Neural crest cell (in vitro differentiated cells): ENCODE measurements around the gene ERC1. TPM values are rescaled to one million over a fixed set of nuclear protein-coding genes. Genes with fewer than 3 reads are reported as not detected.

Source experiments
- DNase-seq: peaks from one replicate; pipeline ENCODE4 v3.0.0; 2021; ENCODE audit warnings: low read depth, mixed read lengths, low spot score
- H3K27ac Mint-ChIP-seq: one replicate; pipeline ENCODE4 v1.8.0; 2021; ENCODE audit warnings: mild to moderate bottlenecking, mixed read lengths; ENCODE audit not compliant: unreplicated experiment
- H3K27me3 Mint-ChIP-seq: 2 replicates; pipeline ENCODE4 v1.8.0; 2021; ENCODE audit warnings: low read depth, mild to moderate bottlenecking, mixed read lengths
- H3K36me3 Mint-ChIP-seq: 2 replicates; pipeline ENCODE4 v1.8.0; 2021; ENCODE audit warnings: low read depth, mild to moderate bottlenecking, mixed read lengths
- H3K4me1 Mint-ChIP-seq: 2 replicates; pipeline ENCODE4 v1.8.0; 2021; ENCODE audit warnings: mixed read lengths
- H3K4me3 Mint-ChIP-seq: one replicate; pipeline ENCODE4 v1.8.0; 2021; ENCODE audit warnings: mild to moderate bottlenecking, mixed read lengths
- H3K9me3 Mint-ChIP-seq: 2 replicates; pipeline ENCODE4 v1.8.0; 2021; ENCODE audit warnings: mixed read lengths
- CTCF ChIP-seq: fragments of 200-600 bp; sonication (generic); conservative IDR thresholded peaks from 2 replicates; pipeline ENCODE4 v1.5.0; 2021; ENCODE audit warnings: antibody characterized with exemption, mild to moderate bottlenecking
- total RNA-seq: library from RNA; stranded (reverse); gene quantifications from 2 replicates; pipeline ENCODE4 v1.2.1, GENCODE V29; 2021

Gene ERC1
- total RNA-seq, 1 donor from 2014 or later: 38.9 TPM

- H3K9me3 Mint-ChIP-seq: no peaks in the 10 kb centered on the region
- no peak overlapping the region for H3K4me3 Mint-ChIP-seq
- H3K4me1 Mint-ChIP-seq: peaks cover 4% of the 10 kb centered on the region
- no peaks in the 10 kb centered on the region for H3K27me3 Mint-ChIP-seq
- H3K36me3 Mint-ChIP-seq: no peaks in the 10 kb centered on the region
- no peak overlapping the region for H3K27ac Mint-ChIP-seq
- no peak for DNase-seq
- TF ChIP-seq CTCF: no peak
Observed at GRCh38 chr12:1216560-1216959, 225.5 kb downstream of the ERC1 start.

GRCh38 chr12:1217191-1217949 is 226.3 kb downstream of the ERC1 start:
- no peak for DNase-seq
- no peak for TF ChIP-seq CTCF
- H3K4me1 Mint-ChIP-seq: peaks cover under 1% of the 10 kb centered on the region
- H3K27ac Mint-ChIP-seq: no peak overlapping the region
- H3K4me3 Mint-ChIP-seq: no peak overlapping the region
- H3K27me3 Mint-ChIP-seq: no peaks in the 10 kb centered on the region
- no peaks in the 10 kb centered on the region for H3K36me3 Mint-ChIP-seq
- no peaks in the 10 kb centered on the region for H3K9me3 Mint-ChIP-seq

- no peak for TF ChIP-seq CTCF
- Mint-ChIP-seq H3K27me3 (no peaks in the 10 kb centered on the region), H3K4me3 (no peak overlapping the region), H3K4me1 (no peaks in the 10 kb centered on the region), H3K36me3 (no peaks in the 10 kb centered on the region), H3K27ac (no peak overlapping the region), H3K9me3 (no peaks in the 10 kb centered on the region)
- DNase-seq: no peak
Observed at GRCh38 chr12:1218369-1218768, 227.3 kb downstream of the ERC1 start.

GRCh38 chr12:1220127-1221092 is 229.4 kb downstream of the ERC1 start:
- Mint-ChIP-seq H3K4me1 (no peaks in the 10 kb centered on the region), H3K27ac (no peak overlapping the region), H3K27me3 (no peaks in the 10 kb centered on the region), H3K36me3 (no peaks in the 10 kb centered on the region), H3K4me3 (no peak overlapping the region), H3K9me3 (no peaks in the 10 kb centered on the region)
- TF ChIP-seq CTCF: no peak
- no peak for DNase-seq

GRCh38 chr12:1222858-1223639 is 232.0 kb downstream of the ERC1 start:
- no peak for TF ChIP-seq CTCF
- no peak for DNase-seq
- Mint-ChIP-seq H3K4me3 (no peak overlapping the region), H3K27me3 (no peaks in the 10 kb centered on the region), H3K27ac (no peak overlapping the region), H3K36me3 (no peaks in the 10 kb centered on the region), H3K4me1 (peaks cover 6% of the 10 kb centered on the region), H3K9me3 (no peaks in the 10 kb centered on the region)
